Activated naive CD8-positive, alpha-beta T cell treated with anti-CD3 and anti-CD28 coated beads, Interleukin-2, amount 10 ng/mL, durations not matched to agents 7 days and 5 days (primary cell): Measurements from ENCODE around the gene CEP57L1. TPM values are rescaled to one million over a fixed set of nuclear protein-coding genes. Genes with fewer than 3 reads are reported as not detected.

Source experiments
- ATAC-seq: fragments of 150-1000 bp; cut with Tn5 transposase; one replicate; pipeline ENCODE4 v1.10.0; 2021; ENCODE audit warnings: low read depth, moderate library complexity
- POLR2A ChIA-PET: fragments of 350-600 bp; sonication (Branson Sonifier 250); formaldehyde crosslinking; loops from one replicate; lab custom pipeline; 2021; ENCODE audit warnings: antibody characterized with exemption; lab: Charles Lee
- DNase-seq: peaks from one replicate; pipeline ENCODE4 v3.0.0; 2021
- H3K27ac Mint-ChIP-seq: one replicate; pipeline ENCODE4 v1.8.0; 2022; ENCODE audit warnings: mild to moderate bottlenecking, mixed read lengths
- H3K27me3 Mint-ChIP-seq: one replicate; pipeline ENCODE4 v1.8.0; 2022; ENCODE audit warnings: mild to moderate bottlenecking, moderate library complexity, mixed read lengths
- H3K36me3 Mint-ChIP-seq: one replicate; pipeline ENCODE4 v1.8.0; 2021; ENCODE audit warnings: mild to moderate bottlenecking, mixed read lengths
- H3K4me1 Mint-ChIP-seq: one replicate; pipeline ENCODE4 v1.8.0; 2021; ENCODE audit warnings: mixed read lengths
- H3K4me3 Mint-ChIP-seq: one replicate; pipeline ENCODE4 v1.8.0; 2022; ENCODE audit warnings: mild to moderate bottlenecking, moderate library complexity, mixed read lengths
- H3K9me3 Mint-ChIP-seq: one replicate; pipeline ENCODE4 v1.8.0; 2021; ENCODE audit warnings: mixed read lengths
- total RNA-seq, 2 experiments: library from RNA; stranded (reverse); gene quantifications; one replicate each; pipeline ENCODE4 v1.2.3, GENCODE V29; 2021

Gene CEP57L1
- total RNA-seq, 2 experiments from 2014 or later, result 20.5 to 22.6 TPM

DNA sequence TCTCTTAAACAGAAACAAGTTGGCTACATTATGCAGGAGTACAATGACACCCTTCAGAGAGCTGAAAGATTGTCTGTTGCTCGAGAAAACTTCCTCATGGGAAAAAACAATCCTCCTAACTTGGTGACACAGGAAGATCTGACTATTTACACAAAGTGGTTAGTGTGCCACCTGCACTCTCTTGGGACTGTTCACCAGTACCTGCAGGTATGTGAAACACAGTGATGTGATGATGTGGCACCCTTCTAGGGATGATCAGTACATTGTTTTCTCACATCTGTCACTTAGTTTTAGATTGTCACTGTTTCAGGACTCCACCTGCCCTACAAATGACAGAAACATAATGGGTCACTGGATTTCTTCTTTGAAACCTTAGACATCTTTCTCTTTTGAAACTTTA, 101.8 kb downstream of the CEP57L1 start:
- ATAC-seq, result no peak
- H3K27ac Mint-ChIP-seq, result no peak overlapping the region
- H3K4me3 Mint-ChIP-seq, result no peak overlapping the region
- H3K9me3 Mint-ChIP-seq, result peaks cover 3% of the 10 kb centered on the region
- DNase-seq, result no peak
- POLR2A ChIA-PET, result no interaction called here
- H3K36me3 Mint-ChIP-seq, result peaks cover 6% of the 10 kb centered on the region
- peaks cover 5% of the 10 kb centered on the region for H3K4me1 Mint-ChIP-seq
- peaks cover 4% of the 10 kb centered on the region for H3K27me3 Mint-ChIP-seq

- Mint-ChIP-seq H3K9me3 (no peaks in the 10 kb centered on the region), H3K4me1 (no peaks in the 10 kb centered on the region), H3K4me3 (no peak overlapping the region), H3K27ac (no peak overlapping the region), H3K36me3 (no peaks in the 10 kb centered on the region), H3K27me3 (peaks cover under 1% of the 10 kb centered on the region)
- POLR2A ChIA-PET, result no interaction called here
- ATAC-seq (no peak), DNase-seq (no peak)
Measured at GRCh38 chr6:109202409-109203264, 107.3 kb downstream of the CEP57L1 start.

DNA sequence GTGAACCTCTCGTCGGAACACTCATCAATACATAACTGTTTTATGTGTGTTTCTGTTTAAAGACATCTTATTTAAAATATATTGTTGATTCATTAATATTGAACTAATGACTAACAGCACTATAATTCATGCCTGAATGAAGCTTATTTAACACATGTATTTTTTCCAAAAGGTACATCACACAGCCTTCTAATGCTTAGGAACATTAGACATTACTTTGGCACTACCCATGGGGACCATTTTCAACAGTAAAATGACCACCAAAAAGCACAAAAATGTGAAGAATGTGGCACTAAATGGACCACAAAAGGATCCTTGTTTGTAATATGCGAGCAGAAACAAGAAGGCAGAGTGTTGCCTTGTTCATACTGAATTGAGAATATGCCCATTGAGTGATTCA, 109.2 kb downstream of the CEP57L1 start:
- no peaks in the 10 kb centered on the region for H3K9me3 Mint-ChIP-seq
- ATAC-seq (no peak), DNase-seq (no peak)
- H3K4me3 Mint-ChIP-seq, result no peak overlapping the region
- no peak overlapping the region for H3K27ac Mint-ChIP-seq
- peaks cover 11% of the 10 kb centered on the region for H3K27me3 Mint-ChIP-seq
- no peaks in the 10 kb centered on the region for H3K36me3 Mint-ChIP-seq
- POLR2A ChIA-PET, result no interaction called here
- H3K4me1 Mint-ChIP-seq, result no peaks in the 10 kb centered on the region

- H3K36me3 Mint-ChIP-seq, result peaks cover 2% of the 10 kb centered on the region
- H3K4me3 Mint-ChIP-seq, result no peak overlapping the region
- POLR2A ChIA-PET, result no interaction called here
- no peaks in the 10 kb centered on the region for H3K4me1 Mint-ChIP-seq
- ATAC-seq (no peak), DNase-seq (no peak)
- peaks cover 30% of the 10 kb centered on the region for H3K27me3 Mint-ChIP-seq
- H3K9me3 Mint-ChIP-seq, result peaks cover 10% of the 10 kb centered on the region
- H3K27ac Mint-ChIP-seq, result no peak overlapping the region
Measured at GRCh38 chr6:109212683-109213082, 117.4 kb downstream of the CEP57L1 start.

Other genes with a start within 250 kb of the CEP57L1 start
- 10 to 100 TPM; 12.2 to 15.3 TPM for gene ARMC2, start 247.1 kb upstream of the CEP57L1 start, total RNA-seq
- 10 to 100 TPM; 43.0 to 48.4 TPM for gene SESN1, start 661 bp upstream of the CEP57L1 start, total RNA-seq